ENCODE results near the gene ZNF783.
"Not testable (repeated sequence)": the region's sequence is repeated elsewhere in the genome, so short reads cannot be mapped to it uniquely, and the experiment has no call there.

Gene ZNF783

GRCh38 chr7:149261829-149262617, at the start of gene ZNF783:
ZNF783 (plus strand) TSS chr7:149262196; CDS start chr7:149262334, 138 bp downstream.
- peak; percentile 97 for DNase-seq (ENCODE audit: low spot score)

DNA sequence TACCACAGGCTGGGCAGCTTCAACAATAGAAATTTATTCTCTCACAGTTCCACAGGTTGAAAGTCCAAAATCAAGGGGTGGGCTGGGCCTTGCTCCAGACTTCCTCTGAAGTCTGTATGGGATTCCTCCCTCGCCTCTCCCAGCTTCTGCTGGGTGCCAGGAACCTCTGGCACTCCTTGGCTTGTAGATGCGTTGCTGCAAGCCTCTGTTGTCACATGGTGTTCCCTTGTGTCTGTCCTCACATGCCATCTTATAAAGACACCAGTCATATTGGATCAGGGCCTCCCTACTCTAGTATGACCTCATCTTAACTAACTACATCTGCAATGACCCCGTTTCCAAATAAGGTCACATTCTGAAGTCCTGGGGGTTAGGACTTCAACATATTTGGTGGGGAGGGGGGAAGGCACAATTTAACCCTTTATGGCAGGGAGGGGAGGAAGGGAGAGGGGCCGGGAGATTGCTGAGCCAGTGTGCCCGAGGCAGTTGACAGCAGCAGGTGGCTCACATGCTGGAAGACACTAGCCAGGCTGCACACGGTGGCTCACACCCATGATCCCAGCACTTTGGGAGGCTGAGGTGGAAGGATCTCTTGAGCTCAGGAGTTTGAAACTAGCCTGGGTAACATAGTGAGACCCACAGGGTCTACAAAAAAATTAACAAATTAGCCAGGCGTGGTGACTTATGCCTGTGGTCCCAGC, 47.8 kb upstream of the ZNF783 start:
- DNase-seq (ENCODE audit: low spot score): no peak

GRCh38 chr7:149216402-149216801, 45.6 kb upstream of the ZNF783 start:
- DNase-seq (ENCODE audit: low spot score): no peak

GRCh38 chr7:149217570-149217969, 44.4 kb upstream of the ZNF783 start:
- no peak for DNase-seq (ENCODE audit: low spot score)

- no peak for DNase-seq (ENCODE audit: low spot score)
Observed at GRCh38 chr7:149218469-149219420, 43.3 kb upstream of the ZNF783 start.

- DNase-seq (ENCODE audit: low spot score): peak; percentile 68
Observed at GRCh38 chr7:149220534-149220933, 41.5 kb upstream of the ZNF783 start.

DNA sequence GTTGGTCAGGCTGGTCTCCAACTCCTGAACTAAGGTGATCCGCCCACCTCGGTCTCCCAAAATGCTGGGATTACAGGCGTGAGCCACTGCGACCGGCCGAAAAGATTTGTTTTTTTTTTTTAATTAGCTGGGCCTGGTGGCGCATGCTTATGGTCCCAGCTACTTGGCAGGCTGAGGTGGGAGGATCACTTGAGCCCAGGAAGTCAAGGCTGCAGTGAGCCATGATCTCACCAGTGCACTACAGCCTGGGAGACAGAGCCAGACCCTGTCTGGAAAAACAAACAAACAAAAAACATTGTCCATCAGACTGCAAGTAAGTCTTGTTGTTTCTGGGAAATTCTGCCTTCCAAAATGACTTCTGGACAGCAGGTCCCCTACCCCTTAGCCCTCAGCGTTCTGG, 38.8 kb upstream of the ZNF783 start:
- no peak for DNase-seq (ENCODE audit: low spot score)

- DNase-seq (ENCODE audit: low spot score): no peak
Observed at GRCh38 chr7:149223761-149224160, 38.2 kb upstream of the ZNF783 start.

- no peak for DNase-seq (ENCODE audit: low spot score)
Observed at GRCh38 chr7:149224352-149224751, 37.6 kb upstream of the ZNF783 start.

- no peak for DNase-seq (ENCODE audit: low spot score)
Observed at GRCh38 chr7:149225106-149225505, 36.9 kb upstream of the ZNF783 start.

- DNase-seq (ENCODE audit: low spot score): no peak
Observed at GRCh38 chr7:149225656-149226055, 36.3 kb upstream of the ZNF783 start.

DNA sequence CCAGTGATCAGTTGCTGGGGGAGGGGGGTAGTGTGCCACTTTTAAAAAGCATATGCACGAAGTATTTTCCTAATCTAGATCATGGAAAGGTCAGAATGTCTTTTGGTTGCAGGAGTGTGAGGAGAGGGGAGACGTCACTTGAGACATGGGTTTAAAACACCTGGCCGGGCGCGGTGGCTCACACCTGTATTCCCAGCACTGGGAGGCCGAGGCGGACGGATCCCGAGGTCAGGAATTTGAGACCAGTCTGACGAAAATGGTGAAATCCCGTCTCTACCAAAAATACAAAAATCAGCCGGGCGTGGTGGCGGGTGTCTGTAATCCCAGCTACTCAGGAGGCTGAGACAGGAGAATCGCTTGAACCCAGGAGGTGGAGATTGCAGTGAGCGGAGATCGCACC, 35.6 kb upstream of the ZNF783 start:
- not testable (repeated sequence) for DNase-seq (ENCODE audit: low spot score)

GRCh38 chr7:149226840-149227494, 35.0 kb upstream of the ZNF783 start:
- DNase-seq (ENCODE audit: low spot score): no peak

DNA sequence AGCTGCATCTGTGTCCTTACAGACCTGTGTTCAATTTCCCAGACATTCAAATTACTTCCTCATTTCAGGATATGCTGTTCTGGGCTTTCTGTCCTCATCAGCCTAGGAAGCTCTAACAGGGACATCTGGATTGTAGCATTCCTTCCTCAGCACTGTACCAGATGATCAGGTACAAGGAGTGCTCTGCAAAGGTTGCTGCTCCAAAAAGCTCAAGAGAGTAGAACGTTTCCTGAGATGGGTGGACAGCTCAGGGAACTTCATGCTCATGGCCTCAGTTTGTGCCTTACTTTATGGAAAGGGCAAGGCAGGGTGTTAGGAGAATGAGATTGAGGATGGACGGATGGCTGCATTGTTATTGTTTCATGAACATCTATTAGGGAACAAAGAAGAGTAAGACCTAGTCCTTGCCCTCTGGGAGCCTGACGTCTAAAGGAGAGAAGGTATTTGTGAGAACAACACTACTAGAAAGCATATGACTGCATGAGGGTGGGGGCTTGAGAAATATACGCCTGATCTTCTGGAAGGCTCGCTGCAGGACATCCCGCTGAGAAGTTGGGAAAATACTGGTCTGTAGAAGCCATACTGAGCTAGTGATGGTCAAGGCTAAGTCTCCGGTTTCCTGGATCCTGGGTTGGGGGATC, 33.0 kb upstream of the ZNF783 start:
- no peak for DNase-seq (ENCODE audit: low spot score)

DNA sequence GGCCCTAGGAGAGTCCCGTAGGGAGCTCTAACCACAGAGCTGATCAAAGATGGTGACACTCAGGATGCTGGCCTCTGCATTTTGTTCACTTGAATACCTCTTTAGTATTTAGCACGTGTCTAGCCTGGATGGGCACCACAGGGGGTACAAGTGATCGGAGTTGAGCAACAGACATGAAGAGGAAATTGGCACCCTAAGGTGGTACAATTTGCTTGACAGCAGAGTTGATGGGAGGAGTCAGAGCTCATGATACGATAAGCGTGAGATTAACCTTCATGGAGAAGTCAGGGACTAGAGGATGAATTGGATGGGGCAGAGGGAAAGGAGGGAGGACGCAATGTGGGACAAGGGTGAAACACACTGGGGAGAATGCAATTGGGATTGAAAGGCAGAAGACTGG, 32.5 kb upstream of the ZNF783 start:
- DNase-seq (ENCODE audit: low spot score): no peak

GRCh38 chr7:149232362-149232761, 29.6 kb upstream of the ZNF783 start:
- DNase-seq (ENCODE audit: low spot score): no peak

GRCh38 chr7:149233655-149234204, 28.3 kb upstream of the ZNF783 start:
- peak; percentile 77 for DNase-seq (ENCODE audit: low spot score)

DNA sequence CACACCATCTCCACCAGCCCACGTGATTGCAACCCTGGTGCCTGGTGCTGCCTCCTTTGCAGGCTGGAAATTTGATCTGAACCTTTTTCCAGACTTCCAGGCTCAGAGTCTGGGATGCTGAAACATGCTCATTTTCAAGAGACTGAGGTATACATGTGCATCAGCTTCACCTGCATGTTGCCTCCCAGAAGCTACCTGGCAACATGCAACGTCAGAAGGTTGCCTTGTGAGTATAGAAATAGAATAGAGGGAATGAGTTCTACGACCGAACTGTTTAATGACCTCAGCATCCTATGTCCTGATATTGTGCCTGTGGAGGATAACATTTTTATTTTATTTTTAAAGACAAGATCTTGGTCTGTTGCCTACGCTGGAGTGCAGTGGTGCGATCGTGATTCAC, 24.5 kb upstream of the ZNF783 start:
- DNase-seq (ENCODE audit: low spot score): no peak

DNA sequence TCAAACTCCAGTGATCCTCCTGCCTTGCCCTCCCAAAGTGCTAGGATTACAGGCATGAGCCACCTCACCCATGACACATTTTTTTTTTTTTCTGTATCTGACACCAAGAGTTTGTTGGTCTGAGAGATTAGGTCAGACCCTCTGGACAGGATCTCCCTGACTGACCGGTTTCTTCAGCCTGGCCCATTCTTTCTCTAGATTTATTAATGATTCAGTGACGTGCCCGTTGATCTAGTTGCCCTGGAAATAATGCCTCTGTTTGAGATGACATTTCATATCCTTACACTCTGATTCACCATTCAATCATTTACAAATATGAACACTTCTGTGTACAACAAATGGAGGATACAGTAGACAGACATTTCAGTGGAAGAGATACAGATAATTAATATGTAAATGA, 23.9 kb upstream of the ZNF783 start:
- DNase-seq (ENCODE audit: low spot score): no peak

DNA sequence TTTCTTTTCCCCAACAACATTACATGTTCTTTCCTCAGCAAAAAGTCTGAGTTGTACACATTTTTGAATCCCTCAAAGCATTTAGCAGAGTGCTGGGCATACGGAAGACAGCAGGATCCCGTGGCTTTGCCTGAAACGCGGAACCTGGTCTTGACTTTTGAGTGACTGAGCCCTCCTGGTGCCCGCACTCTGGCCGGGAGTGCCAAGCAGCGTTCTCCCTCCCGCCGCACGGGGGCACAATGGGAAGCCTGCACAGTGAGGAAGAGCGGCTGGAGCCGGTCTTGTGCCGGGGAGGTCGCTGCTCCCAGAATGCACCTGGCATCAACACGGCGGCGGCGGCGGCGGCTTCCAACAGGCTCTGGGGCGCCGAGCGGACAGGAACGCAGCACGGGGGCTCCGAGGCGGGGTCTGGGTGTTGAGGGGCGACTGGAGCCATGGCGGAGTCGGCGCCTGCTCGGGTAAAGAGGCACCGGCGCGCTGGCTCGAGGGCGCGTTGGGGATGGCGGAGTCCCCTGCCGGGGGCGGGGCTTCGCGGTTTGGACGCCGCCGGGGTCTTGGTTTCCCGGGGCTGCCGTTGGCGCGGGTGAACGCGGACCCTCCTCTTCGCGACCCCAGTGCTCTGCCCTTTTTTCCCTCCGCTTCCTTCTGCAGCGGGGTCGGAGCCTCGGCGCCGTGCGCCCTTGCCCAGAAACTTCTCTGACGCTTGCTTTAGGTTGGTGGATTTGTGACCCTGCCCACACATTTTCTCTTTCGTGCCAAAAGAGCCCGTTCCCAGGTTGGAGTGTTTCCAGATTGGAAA, 22.5 kb upstream of the ZNF783 start, which contains the start of gene ZNF212:
TSS of gene ZNF212 (plus strand) at position 307 of the 799 bp plus-strand sequence. CDS start at position 435, 128 bp downstream.
- peak; percentile 98 for DNase-seq (ENCODE audit: low spot score)
